ENCODE results near the gene CBR3.
"Not testable (repeated sequence)": the region's sequence is repeated elsewhere in the genome, so short reads cannot be mapped to it uniquely, and the experiment has no call there.

Gene CBR3

GRCh38 chr21:36120304-36120888, 14.5 kb upstream of the CBR3 start:
- DNase-seq: no peak

GRCh38 chr21:36122977-36123376, 11.9 kb upstream of the CBR3 start:
- no peak for DNase-seq

- DNase-seq: no peak
These were observed 10.5 kb upstream of the CBR3 start for GRCh38 chr21:36124395-36124794.

- peak; percentile 35 to 50 for DNase-seq
These were observed 9.2 kb upstream of the CBR3 start for GRCh38 chr21:36125512-36126207.

- no peak for DNase-seq
These were observed 8.7 kb upstream of the CBR3 start for GRCh38 chr21:36126208-36126565.

GRCh38 chr21:36126621-36127110, 8.2 kb upstream of the CBR3 start:
- DNase-seq: no peak

- DNase-seq: no peak
These were observed 7.5 kb upstream of the CBR3 start for GRCh38 chr21:36127250-36127904.

- DNase-seq: no peak
These were observed 6.9 kb upstream of the CBR3 start for GRCh38 chr21:36127977-36128376.

- no peak for DNase-seq
These were observed 5.7 kb upstream of the CBR3 start for GRCh38 chr21:36129219-36129618.

GRCh38 chr21:36130414-36130762, 4.5 kb upstream of the CBR3 start:
- not testable (repeated sequence) for DNase-seq

GRCh38 chr21:36130839-36131238, 4.0 kb upstream of the CBR3 start:
- DNase-seq: not testable (repeated sequence)

- DNase-seq: no peak
These were observed 2.2 kb upstream of the CBR3 start for GRCh38 chr21:36132696-36133095.

- DNase-seq: no peak
These were observed 668 bp downstream of the CBR3 start for GRCh38 chr21:36135391-36136102.

GRCh38 chr21:36139791-36140190, 4.9 kb downstream of the CBR3 start:
- not testable (repeated sequence) for DNase-seq

GRCh38 chr21:36141513-36141925, 6.6 kb downstream of the CBR3 start:
- DNase-seq: peak; percentile 65 to 87

- not testable (repeated sequence) for DNase-seq
These were observed 9.4 kb downstream of the CBR3 start for GRCh38 chr21:36144233-36144632.

GRCh38 chr21:36145259-36145658, 10.4 kb downstream of the CBR3 start:
- DNase-seq: no peak

GRCh38 chr21:36147911-36148310, 13.0 kb downstream of the CBR3 start:
- no peak for DNase-seq

GRCh38 chr21:36148886-36149285, 14.0 kb downstream of the CBR3 start:
- DNase-seq: no peak

GRCh38 chr21:36149788-36150711, 15.2 kb downstream of the CBR3 start:
- DNase-seq: no peak

- DNase-seq: no peak
These were observed 20.9 kb downstream of the CBR3 start for GRCh38 chr21:36155603-36156338.

GRCh38 chr21:36156339-36156814, 21.5 kb downstream of the CBR3 start:
- DNase-seq: peak; percentile 99 to 100

Data from NCI-H187 (cell line).